ENCODE measurements around the gene FARP1. TPM values are rescaled to one million over a fixed set of nuclear protein-coding genes. Genes with fewer than 3 reads are reported as not detected.

Gene FARP1
- total and polyA plus RNA-seq, 2 donors, result 30.6 to 81.7 TPM

GRCh38 chr13:98325724-98326123, 182.8 kb downstream of the FARP1 start:
- DNase-seq (ENCODE audit: extremely low spot score), result no peak
- no peak overlapping the region for H3K27ac ChIP-seq (ENCODE audit: low read depth)

GRCh38 chr13:98326291-98326690, 183.4 kb downstream of the FARP1 start:
- Histone ChIP-seq H3K4me3 (ENCODE audit: low read depth, low read length) (no peak overlapping the region), H3K36me3 (ENCODE audit: insufficient read depth) (no peaks in the 10 kb centered on the region), H3K27ac (ENCODE audit: low read depth) (no peak overlapping the region), H3K4me1 (ENCODE audit: insufficient read depth) (no peaks in the 10 kb centered on the region)
- 86% methylated on average over 5 of the region's 5 CpGs for WGBS
- DNase-seq (ENCODE audit: extremely low spot score), result no peak

More at GRCh38 chr13:98325724-98326123, 182.8 kb downstream of the FARP1 start:
- no peak overlapping the region for H3K4me3 ChIP-seq (ENCODE audit: low read depth, low read length)
- H3K36me3 ChIP-seq (ENCODE audit: insufficient read depth), result no peaks in the 10 kb centered on the region
- WGBS, result 95% methylated on average over 3 of the region's 3 CpGs
- H3K4me1 ChIP-seq (ENCODE audit: insufficient read depth), result no peaks in the 10 kb centered on the region

GRCh38 chr13:98327371-98328270, 184.7 kb downstream of the FARP1 start:
- H3K4me3 ChIP-seq (ENCODE audit: low read depth, low read length), result no peak overlapping the region
- no peak for DNase-seq (ENCODE audit: extremely low spot score)
- 61% methylated on average over 10 of the region's 10 CpGs for WGBS
- H3K4me1 ChIP-seq (ENCODE audit: insufficient read depth), result no peaks in the 10 kb centered on the region
- H3K27ac ChIP-seq (ENCODE audit: low read depth), result no peak overlapping the region
- no peaks in the 10 kb centered on the region for H3K36me3 ChIP-seq (ENCODE audit: insufficient read depth)

GRCh38 chr13:98328511-98328910, 185.6 kb downstream of the FARP1 start:
- Histone ChIP-seq H3K4me1 (ENCODE audit: insufficient read depth) (no peaks in the 10 kb centered on the region), H3K4me3 (ENCODE audit: low read depth, low read length) (no peak overlapping the region), H3K36me3 (ENCODE audit: insufficient read depth) (no peaks in the 10 kb centered on the region), H3K27ac (ENCODE audit: low read depth) (no peak overlapping the region)
- WGBS, result 89% methylated on average over 8 of the region's 8 CpGs
- DNase-seq (ENCODE audit: extremely low spot score), result no peak

GRCh38 chr13:98332222-98332621, 189.3 kb downstream of the FARP1 start:
- no peaks in the 10 kb centered on the region for H3K4me1 ChIP-seq (ENCODE audit: insufficient read depth)
- no peak overlapping the region for H3K4me3 ChIP-seq (ENCODE audit: low read depth, low read length)
- no peak for DNase-seq (ENCODE audit: extremely low spot score)
- WGBS, result 82% methylated on average over 2 of the region's 2 CpGs
- no peak overlapping the region for H3K27ac ChIP-seq (ENCODE audit: low read depth)
- no peaks in the 10 kb centered on the region for H3K36me3 ChIP-seq (ENCODE audit: insufficient read depth)

GRCh38 chr13:98332691-98333090, 189.8 kb downstream of the FARP1 start:
- no peak for DNase-seq (ENCODE audit: extremely low spot score)
- H3K4me3 ChIP-seq (ENCODE audit: low read depth, low read length), result no peak overlapping the region
- H3K4me1 ChIP-seq (ENCODE audit: insufficient read depth), result no peaks in the 10 kb centered on the region
- WGBS, result 94% methylated on average over 5 of the region's 5 CpGs
- no peaks in the 10 kb centered on the region for H3K36me3 ChIP-seq (ENCODE audit: insufficient read depth)
- no peak overlapping the region for H3K27ac ChIP-seq (ENCODE audit: low read depth)

- no peak for DNase-seq (ENCODE audit: extremely low spot score)
- no peaks in the 10 kb centered on the region for H3K4me1 ChIP-seq (ENCODE audit: insufficient read depth)
- WGBS, result 80% methylated on average over 12 of the region's 12 CpGs
- H3K36me3 ChIP-seq (ENCODE audit: insufficient read depth), result no peaks in the 10 kb centered on the region
- H3K4me3 ChIP-seq (ENCODE audit: low read depth, low read length), result no peak overlapping the region
- no peak overlapping the region for H3K27ac ChIP-seq (ENCODE audit: low read depth)
Measured at GRCh38 chr13:98333486-98333885, 190.6 kb downstream of the FARP1 start.

GRCh38 chr13:98334620-98335205, 191.8 kb downstream of the FARP1 start:
- WGBS, result 98% methylated on average over 5 of the region's 5 CpGs
- H3K27ac ChIP-seq (ENCODE audit: low read depth), result no peak overlapping the region
- no peak overlapping the region for H3K4me3 ChIP-seq (ENCODE audit: low read depth, low read length)
- H3K36me3 ChIP-seq (ENCODE audit: insufficient read depth), result no peaks in the 10 kb centered on the region
- no peak for DNase-seq (ENCODE audit: extremely low spot score)
- no peaks in the 10 kb centered on the region for H3K4me1 ChIP-seq (ENCODE audit: insufficient read depth)

GRCh38 chr13:98335721-98336120, 192.8 kb downstream of the FARP1 start:
- H3K27ac ChIP-seq (ENCODE audit: low read depth), result no peak overlapping the region
- no peak overlapping the region for H3K4me3 ChIP-seq (ENCODE audit: low read depth, low read length)
- WGBS, result 89% methylated on average over 4 of the region's 4 CpGs
- no peaks in the 10 kb centered on the region for H3K36me3 ChIP-seq (ENCODE audit: insufficient read depth)
- H3K4me1 ChIP-seq (ENCODE audit: insufficient read depth), result no peaks in the 10 kb centered on the region
- DNase-seq (ENCODE audit: extremely low spot score), result no peak

GRCh38 chr13:98338310-98338709, 195.4 kb downstream of the FARP1 start:
- no peak for DNase-seq (ENCODE audit: extremely low spot score)
- no peak overlapping the region for H3K27ac ChIP-seq (ENCODE audit: low read depth)
- H3K4me1 ChIP-seq (ENCODE audit: insufficient read depth), result no peaks in the 10 kb centered on the region
- WGBS, result 68% methylated on average over 5 of the region's 5 CpGs
- no peaks in the 10 kb centered on the region for H3K36me3 ChIP-seq (ENCODE audit: insufficient read depth)
- H3K4me3 ChIP-seq (ENCODE audit: low read depth, low read length), result no peak overlapping the region

- Histone ChIP-seq H3K36me3 (ENCODE audit: insufficient read depth) (no peaks in the 10 kb centered on the region), H3K4me1 (ENCODE audit: insufficient read depth) (no peaks in the 10 kb centered on the region), H3K4me3 (ENCODE audit: low read depth, low read length) (no peak overlapping the region), H3K27ac (ENCODE audit: low read depth) (no peak overlapping the region)
- no peak for DNase-seq (ENCODE audit: extremely low spot score)
- WGBS, result 80% methylated on average over 8 of the region's 8 CpGs
Measured at GRCh38 chr13:98339684-98340425, 197.0 kb downstream of the FARP1 start.

- Histone ChIP-seq H3K36me3 (ENCODE audit: insufficient read depth) (no peaks in the 10 kb centered on the region), H3K27ac (ENCODE audit: low read depth) (no peak overlapping the region), H3K4me1 (ENCODE audit: insufficient read depth) (no peaks in the 10 kb centered on the region), H3K4me3 (ENCODE audit: low read depth, low read length) (no peak overlapping the region)
- no peak for DNase-seq (ENCODE audit: extremely low spot score)
- 93% methylated on average over 4 of the region's 4 CpGs for WGBS
Measured at GRCh38 chr13:98342953-98343352, 200.1 kb downstream of the FARP1 start.

- no peaks in the 10 kb centered on the region for H3K36me3 ChIP-seq (ENCODE audit: insufficient read depth)
- no peaks in the 10 kb centered on the region for H3K4me1 ChIP-seq (ENCODE audit: insufficient read depth)
- H3K27ac ChIP-seq (ENCODE audit: low read depth), result no peak overlapping the region
- no peak overlapping the region for H3K4me3 ChIP-seq (ENCODE audit: low read depth, low read length)
- no peak for DNase-seq (ENCODE audit: extremely low spot score)
- 90% methylated on average over 10 of the region's 10 CpGs for WGBS
Measured at GRCh38 chr13:98343461-98343860, 200.6 kb downstream of the FARP1 start.

- DNase-seq (ENCODE audit: extremely low spot score), result no peak
- 96% methylated on average over 10 of the region's 10 CpGs for WGBS
- no peak overlapping the region for H3K4me3 ChIP-seq (ENCODE audit: low read depth, low read length)
Measured at GRCh38 chr13:98344392-98344791, 201.5 kb downstream of the FARP1 start.

More at GRCh38 chr13:98344392-98344791, 201.5 kb downstream of the FARP1 start:
- no peaks in the 10 kb centered on the region for H3K4me1 ChIP-seq (ENCODE audit: insufficient read depth)
- H3K36me3 ChIP-seq (ENCODE audit: insufficient read depth), result no peaks in the 10 kb centered on the region
- H3K27ac ChIP-seq (ENCODE audit: low read depth), result no peak overlapping the region

Data from urinary bladder (tissue), 4 donors.